ENCODE results near the gene CACNG7.

CACNG7 gene

GRCh38 chr19:53878776-53879139, 30.3 kb upstream of the CACNG7 start:
- no peak for DNase-seq (ENCODE audit: low read depth in 3 of 3)

GRCh38 chr19:53879140-53880081, 29.7 kb upstream of the CACNG7 start:
- DNase-seq (ENCODE audit: low read depth in 3 of 3): peak; percentile 68 to 85 (median 72)

- DNase-seq (ENCODE audit: low read depth in 3 of 3): no peak
These were observed 28.2 kb upstream of the CACNG7 start for GRCh38 chr19:53880711-53881481.

- no peak for DNase-seq (ENCODE audit: low read depth in 3 of 3)
These were observed 27.3 kb upstream of the CACNG7 start, which contains the start of gene PRKCG for GRCh38 chr19:53881482-53882390. Gene PRKCG (plus strand): TSS chr19:53882197. CDS start chr19:53882495, 298 bp downstream.

- no peak for DNase-seq (ENCODE audit: low read depth in 3 of 3)
These were observed 26.6 kb upstream of the CACNG7 start for GRCh38 chr19:53882391-53883050.

GRCh38 chr19:53883231-53883661, 25.8 kb upstream of the CACNG7 start:
- DNase-seq (ENCODE audit: low read depth in 3 of 3): no peak

- DNase-seq (ENCODE audit: low read depth in 3 of 3): no peak
These were observed 25.3 kb upstream of the CACNG7 start for GRCh38 chr19:53883741-53884140.

- DNase-seq (ENCODE audit: low read depth in 3 of 3): no peak
These were observed 24.8 kb upstream of the CACNG7 start for GRCh38 chr19:53884256-53884655.

GRCh38 chr19:53885036-53885435, 24.0 kb upstream of the CACNG7 start:
- no peak for DNase-seq (ENCODE audit: low read depth in 3 of 3)

GRCh38 chr19:53892301-53892980, 16.6 kb upstream of the CACNG7 start:
- no peak for DNase-seq (ENCODE audit: low read depth in 3 of 3)

GRCh38 chr19:53892981-53893325, 16.1 kb upstream of the CACNG7 start:
- no peak for DNase-seq (ENCODE audit: low read depth in 3 of 3)

- no peak for DNase-seq (ENCODE audit: low read depth in 3 of 3)
These were observed 14.4 kb upstream of the CACNG7 start for GRCh38 chr19:53894707-53895106.

GRCh38 chr19:53896682-53897081, 12.4 kb upstream of the CACNG7 start:
- no peak for DNase-seq (ENCODE audit: low read depth in 3 of 3)

- no peak for DNase-seq (ENCODE audit: low read depth in 3 of 3)
These were observed 11.6 kb upstream of the CACNG7 start for GRCh38 chr19:53897459-53897858.

GRCh38 chr19:53898166-53898565, 10.9 kb upstream of the CACNG7 start:
- no peak for DNase-seq (ENCODE audit: low read depth in 3 of 3)

GRCh38 chr19:53898636-53899341, 10.3 kb upstream of the CACNG7 start:
- DNase-seq (ENCODE audit: low read depth in 3 of 3): no peak

- DNase-seq (ENCODE audit: low read depth in 3 of 3): no peak
These were observed 8.8 kb upstream of the CACNG7 start for GRCh38 chr19:53900191-53900860.

GRCh38 chr19:53903055-53903680, 5.9 kb upstream of the CACNG7 start:
- no peak for DNase-seq (ENCODE audit: low read depth in 3 of 3)

- DNase-seq (ENCODE audit: low read depth in 3 of 3): no peak
These were observed 4.2 kb upstream of the CACNG7 start for GRCh38 chr19:53904909-53905308.

All from stimulated activated CD4-positive, alpha-beta T cell treated with anti-CD3 and anti-CD28 coated beads, TNF-alpha, amount 100 ng/mL, for 48 hours (primary cell).